Endothelial cell of umbilical vein (primary cell): ENCODE data around the gene TXNL4A. TPM values are rescaled to one million over a fixed set of nuclear protein-coding genes. Genes with fewer than 3 reads are reported as not detected.
A peak's percentile ranks its signal among the peaks of the same experiment; 100 is the strongest.

ENCODE experiments used
- BruUV-seq: library from RNA; stranded (reverse); fragments of 400-500 nt; replicated peaks from 2 replicates; lab custom pipeline; 2021; lab: Mats Ljungman, UMichigan
- CTCF ChIA-PET: fragments of 300-600, 350-600 bp; sonication (Branson Sonifier 250); formaldehyde crosslinking; loops from one replicate; lab custom pipeline; 2021; ENCODE audit warnings: antibody characterized with exemption, inconsistent platforms; lab: Charles Lee
- POLR2A ChIA-PET: fragments of 300-600, 350-600 bp; sonication (Branson Sonifier 250); formaldehyde crosslinking; loops from one replicate; lab custom pipeline; 2021; ENCODE audit warnings: antibody characterized with exemption, inconsistent platforms; lab: Charles Lee
- DNase-seq: peaks from one replicate; pipeline ENCODE4 v3.0.0-alpha.2; 2011; ENCODE audit warnings: low read depth, low spot score
- FAIRE-seq: peaks from 2 replicates; lab custom pipeline; 2011; peaks lifted over from hg19 to GRCh38; lab: Jason Lieb, UNC
- H2AFZ ChIP-seq: 2 replicates; pipeline ENCODE4 v1.6.0; 2012; ENCODE audit warnings: low read depth, low read length, control low read depth, inconsistent platforms
- H3K27ac ChIP-seq: 2 replicates; pipeline ENCODE4 v1.5.1; 2011; ENCODE audit warnings: low read depth, mild to moderate bottlenecking, control low read depth, low read length, moderate library complexity; ENCODE audit not compliant: insufficient read depth
- H3K27me3 ChIP-seq, 2 experiments: 2 replicates each; pipeline versions ENCODE4 v1.6.0 to v1.6.1; 2011; ENCODE audit warnings: low read length in 2 of 2, mixed read lengths in 1 of 2; ENCODE audit not compliant: control insufficient read depth in 2 of 2, insufficient read depth in 2 of 2
- H3K36me3 ChIP-seq, 2 experiments: 2 replicates in 1 of 2; 3 replicates in 1 of 2; pipeline ENCODE4 v1.5.1; 2011; ENCODE audit warnings: low read length in 2 of 2, mild to moderate bottlenecking in 1 of 2, moderate library complexity in 1 of 2; ENCODE audit not compliant: control insufficient read depth in 2 of 2, insufficient read depth in 2 of 2; ENCODE audit errors: extremely low read depth in 1 of 2
- H3K4me1 ChIP-seq: 3 replicates; pipeline ENCODE4 v1.5.1; 2011; ENCODE audit warnings: mild to moderate bottlenecking, low read length; ENCODE audit not compliant: control insufficient read depth, insufficient read depth; ENCODE audit errors: extremely low read depth
- H3K4me2 ChIP-seq: 2 replicates; pipeline ENCODE4 v1.6.1; 2011; ENCODE audit warnings: low read length, control low read depth, mixed read lengths; ENCODE audit not compliant: insufficient read depth
- H3K4me3 ChIP-seq, 3 experiments: fragments of 200-600 bp in 1 of 3; sonication (generic), shearing (Covaris generic) in 1 of 3; replicated peaks in 1 of 3; 2 replicates each; pipeline ENCODE4 v1.5.1; 2011 to 2016; ENCODE audit warnings: control low read depth in 3 of 3, low read length in 3 of 3, mild to moderate bottlenecking in 2 of 3, inconsistent platforms in 1 of 3, low read depth in 1 of 3, moderate library complexity in 1 of 3; ENCODE audit not compliant: insufficient read depth in 1 of 3
- H3K79me2 ChIP-seq: 2 replicates; pipeline ENCODE4 v1.6.0; 2012; ENCODE audit warnings: low read length, inconsistent platforms; ENCODE audit not compliant: control insufficient read depth, insufficient read depth
- H3K9ac ChIP-seq: replicated peaks from 2 replicates; pipeline ENCODE3; 2011; ENCODE audit warnings: low read length, control low read depth; ENCODE audit not compliant: insufficient read depth; ENCODE audit errors: extremely low read depth
- H3K9me1 ChIP-seq: replicated peaks from 3 replicates; pipeline ENCODE4 v1.6.0; 2011; ENCODE audit warnings: mild to moderate bottlenecking, low read length; ENCODE audit not compliant: control insufficient read depth, insufficient read depth; ENCODE audit errors: extremely low read depth
- H3K9me3 ChIP-seq: replicated peaks from 2 replicates; pipeline ENCODE4 v1.5.1; 2012; ENCODE audit warnings: low read length, inconsistent platforms; ENCODE audit not compliant: control insufficient read depth, insufficient read depth
- H4K20me1 ChIP-seq: replicated peaks from 2 replicates; pipeline ENCODE3; 2011; ENCODE audit warnings: mild to moderate bottlenecking, low read length; ENCODE audit not compliant: control insufficient read depth, insufficient read depth; ENCODE audit errors: extremely low read depth
- EZH2 ChIP-seq: IDR thresholded peaks from 2 replicates; pipeline ENCODE4 v1.6.1; 2012; ENCODE audit warnings: borderline replicate concordance, low read depth, mild to moderate bottlenecking, moderate library complexity, low read length, inconsistent platforms; ENCODE audit not compliant: severe bottlenecking
- FOS ChIP-seq: IDR thresholded peaks from 2 replicates; pipeline ENCODE4 v1.6.1; 2011; ENCODE audit warnings: mild to moderate bottlenecking, low read length, moderate library complexity, borderline replicate concordance; ENCODE audit not compliant: insufficient read depth
- GATA2 ChIP-seq: IDR thresholded peaks from 2 replicates; pipeline ENCODE4 v1.7.0; 2011; ENCODE audit warnings: low read depth, mild to moderate bottlenecking, moderate library complexity, mixed read lengths, low read length; ENCODE audit not compliant: insufficient read length, insufficient read depth
- JUN ChIP-seq: IDR thresholded peaks from 2 replicates; pipeline ENCODE4 v1.6.1; 2011; ENCODE audit warnings: borderline replicate concordance, low read depth; ENCODE audit not compliant: insufficient read length, insufficient read depth
- MAX ChIP-seq: IDR thresholded peaks from 2 replicates; pipeline ENCODE4 v1.6.1; 2011; ENCODE audit not compliant: insufficient read depth, insufficient read length
- MYC ChIP-seq: IDR thresholded peaks from one replicate; pipeline ENCODE4 v1.6.1; 2011; ENCODE audit warnings: mild to moderate bottlenecking, low read depth, low read length
- POLR2A ChIP-seq: IDR thresholded peaks from 2 replicates; pipeline ENCODE4 v1.6.1; 2012; ENCODE audit warnings: low read depth, mild to moderate bottlenecking, control low read depth, low read length
- POLR2AphosphoS5 ChIP-seq: IDR thresholded peaks from 2 replicates; pipeline ENCODE4 v1.6.1; 2012; ENCODE audit warnings: low read depth, mild to moderate bottlenecking, control low read depth, low read length, moderate library complexity; ENCODE audit not compliant: insufficient read depth
- dilution Hi-C: fragments of 300-500 bp; cut with MboI; formaldehyde crosslinking; loops from one replicate; pipeline ENCODE4 v1.15.0; 2019; ENCODE audit warnings: low sequenced_read_pairs; ENCODE audit not compliant: extremely low pct_ligation_motif_present
- intact Hi-C: fragments of 100-400 bp; cut with micrococcal nuclease; formaldehyde crosslinking; loops from one replicate; pipeline ENCODE4 v1.10.0; 2022
- polyA plus RNA-seq, 4 experiments: library from polyadenylated mRNA; depleted of rRNA in 3 of 4; stranded (reverse) in 3 of 4; unstranded in 1 of 4; fragments of >200 nt; gene quantifications; 2 replicates each; pipeline versions ENCODE4 v1.2.1 to v1.2.3, GENCODE V29; 2011 to 2012; ENCODE audit warnings: missing spikeins in 1 of 4
- total RNA-seq: library from RNA; stranded (reverse); gene quantifications from 2 replicates; pipeline ENCODE4 v1.2.3, GENCODE V29; 2021
- TF ChIP-seq, protein P1 (sequence below), 2 donors: IDR thresholded peaks; 1 replicate in 1 of 2; 2 replicates in 1 of 2; pipeline ENCODE4 v1.5.1; 2011; ENCODE audit warnings: low read length in 2 of 2, mild to moderate bottlenecking in 2 of 2, moderate library complexity in 2 of 2, control low read depth in 1 of 2, inconsistent platforms in 1 of 2, low read depth in 1 of 2; ENCODE audit not compliant: insufficient read depth in 1 of 2; ENCODE audit errors: extremely low read depth in 1 of 2

Gene TXNL4A
- total and polyA plus RNA-seq, 2 donors (not counting 3 experiments of a cell fraction or from before 2014, with no cell fraction given), result 148 to 172 TPM

GRCh38 chr18:79950515-79951341, 37.6 kb downstream of the TXNL4A start:
- H3K9ac ChIP-seq, result peak overlapping the region; percentile 59
- POLR2A ChIA-PET, result interaction anchor here (0.6 kb wide), 1 partner anchor 153 kb away, joined by 4 read pairs; the partner anchor contains the start of gene KCNG2
- H3K79me2 ChIP-seq, result peaks cover 18% of the 10 kb centered on the region
- H2AFZ ChIP-seq, result peak overlapping the region; percentile 27
- no peaks in the 10 kb centered on the region for H3K9me3 ChIP-seq
- peaks cover 0 to 2% of the 10 kb centered on the region in 2 experiments for H3K36me3 ChIP-seq
- dilution Hi-C loops (no loop called here), intact Hi-C loops (loop anchor here (1.0 to 10.0 kb wide), 5 partner anchors 14 to 273 kb away; partner anchors contain the start of genes CTDP1, HSBP1L1, KCNG2 and RBFA)
- FAIRE-seq, result no peak
- H3K4me3 ChIP-seq, result peak overlapping the region; percentile 49 to 96 (median 71)
- CTCF ChIA-PET, result interaction anchor here (0.8 to 1.8 kb wide), 4 partner anchors 11 to 58 kb away, joined by 3 to 6 read pairs (median 4); no protein-coding TSS in a partner anchor
- BruUV-seq, result no TSS peak
- TF ChIP-seq MYC (no peak), EZH2 (no peak), MAX (no peak), POLR2A (no peak), JUN (no peak), POLR2AphosphoS5 (no peak), FOS (no peak), GATA2 (no peak)
- TF ChIP-seq, protein P1, sequence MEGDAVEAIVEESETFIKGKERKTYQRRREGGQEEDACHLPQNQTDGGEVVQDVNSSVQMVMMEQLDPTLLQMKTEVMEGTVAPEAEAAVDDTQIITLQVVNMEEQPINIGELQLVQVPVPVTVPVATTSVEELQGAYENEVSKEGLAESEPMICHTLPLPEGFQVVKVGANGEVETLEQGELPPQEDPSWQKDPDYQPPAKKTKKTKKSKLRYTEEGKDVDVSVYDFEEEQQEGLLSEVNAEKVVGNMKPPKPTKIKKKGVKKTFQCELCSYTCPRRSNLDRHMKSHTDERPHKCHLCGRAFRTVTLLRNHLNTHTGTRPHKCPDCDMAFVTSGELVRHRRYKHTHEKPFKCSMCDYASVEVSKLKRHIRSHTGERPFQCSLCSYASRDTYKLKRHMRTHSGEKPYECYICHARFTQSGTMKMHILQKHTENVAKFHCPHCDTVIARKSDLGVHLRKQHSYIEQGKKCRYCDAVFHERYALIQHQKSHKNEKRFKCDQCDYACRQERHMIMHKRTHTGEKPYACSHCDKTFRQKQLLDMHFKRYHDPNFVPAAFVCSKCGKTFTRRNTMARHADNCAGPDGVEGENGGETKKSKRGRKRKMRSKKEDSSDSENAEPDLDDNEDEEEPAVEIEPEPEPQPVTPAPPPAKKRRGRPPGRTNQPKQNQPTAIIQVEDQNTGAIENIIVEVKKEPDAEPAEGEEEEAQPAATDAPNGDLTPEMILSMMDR (IDR thresholded peaks at IDR 0.05; ENCODE audit: extremely low read depth in 1 of 2, insufficient read depth in 1 of 2, low read depth in 1 of 2, low read length in 2 of 2), result no peak
- DNase-seq, result peak; percentile 21
- peak overlapping the region; percentile 68 for H3K4me2 ChIP-seq
- H3K27me3 ChIP-seq, result no peaks in the 10 kb centered on the region
- H4K20me1 ChIP-seq, result no peaks in the 10 kb centered on the region
- peaks cover 5% of the 10 kb centered on the region for H3K4me1 ChIP-seq
- no peak overlapping the region for H3K27ac ChIP-seq
- H3K9me1 ChIP-seq, result no peaks in the 10 kb centered on the region
